ENCODE data around the gene COBL.

The COBL gene

GRCh38 chr7:51316666-51317581 is at the start of gene COBL:
Gene COBL, minus strand, starts transcription at chr7:51316809. Its CDS starts 176 bp downstream, at chr7:51316633.
- no peak within 1 kb of the TSS for H3K4me3 ChIP-seq (ENCODE audit: low read depth, low read length)
- TF ChIP-seq CTCF (IDR thresholded peaks at IDR 0.05; ENCODE audit: insufficient read depth, low read depth, low read length, missing control alignments): no peak
- DNase-seq (ENCODE audit: low read depth): no peak

- no peak for TF ChIP-seq CTCF (IDR thresholded peaks at IDR 0.05; ENCODE audit: insufficient read depth, low read depth, low read length, missing control alignments)
- H3K4me3 ChIP-seq (ENCODE audit: low read depth, low read length): no peak overlapping the region
- DNase-seq (ENCODE audit: low read depth): no peak
These were observed 49.6 kb upstream of the COBL start for GRCh38 chr7:51366172-51366728.

- no peak overlapping the region for H3K4me3 ChIP-seq (ENCODE audit: low read depth, low read length)
- DNase-seq (ENCODE audit: low read depth): no peak
- TF ChIP-seq CTCF (IDR thresholded peaks at IDR 0.05; ENCODE audit: insufficient read depth, low read depth, low read length, missing control alignments): no peak
These were observed 41.2 kb upstream of the COBL start for GRCh38 chr7:51357821-51358220.

GRCh38 chr7:51356849-51357516 is 40.4 kb upstream of the COBL start:
- no peak for DNase-seq (ENCODE audit: low read depth)
- no peak for TF ChIP-seq CTCF (IDR thresholded peaks at IDR 0.05; ENCODE audit: insufficient read depth, low read depth, low read length, missing control alignments)
- no peak overlapping the region for H3K4me3 ChIP-seq (ENCODE audit: low read depth, low read length)

- DNase-seq (ENCODE audit: low read depth): no peak
- TF ChIP-seq CTCF (IDR thresholded peaks at IDR 0.05; ENCODE audit: insufficient read depth, low read depth, low read length, missing control alignments): peak; percentile 11
- H3K4me3 ChIP-seq (ENCODE audit: low read depth, low read length): no peak overlapping the region
These were observed 38.3 kb upstream of the COBL start for GRCh38 chr7:51354897-51355296.

GRCh38 chr7:51354434-51354833 is 37.8 kb upstream of the COBL start:
- DNase-seq (ENCODE audit: low read depth): no peak
- no peak overlapping the region for H3K4me3 ChIP-seq (ENCODE audit: low read depth, low read length)
- TF ChIP-seq CTCF (IDR thresholded peaks at IDR 0.05; ENCODE audit: insufficient read depth, low read depth, low read length, missing control alignments): no peak
